KMS-11 (cell line): ENCODE data around the gene FLAD1.

Source experiments
- H2AFZ ChIP-seq: fragments of 200-600 bp; sonication (generic); 2 replicates; pipeline ENCODE4 v1.6.1; 2016; ENCODE audit warnings: antibody characterized with exemption, mixed run types, low read depth
- H3K27ac ChIP-seq: fragments of 200-600 bp; sonication (generic); 2 replicates; pipeline ENCODE4 v1.6.1; 2016; ENCODE audit warnings: mild to moderate bottlenecking, mixed run types
- H3K27me3 ChIP-seq: fragments of 200-600 bp; sonication (generic); 2 replicates; pipeline ENCODE4 v1.6.1; 2017; ENCODE audit warnings: mild to moderate bottlenecking, low read depth, mixed run types, moderate library complexity; ENCODE audit not compliant: insufficient read depth
- H3K36me3 ChIP-seq: fragments of 200-600 bp; sonication (generic); 2 replicates; pipeline ENCODE4 v1.6.1; 2017; ENCODE audit warnings: mild to moderate bottlenecking, mixed run types; ENCODE audit not compliant: insufficient read depth
- H3K4me1 ChIP-seq: fragments of 200-600 bp; sonication (generic); 2 replicates; pipeline ENCODE4 v1.6.1; 2016; ENCODE audit warnings: mild to moderate bottlenecking, low read depth, mixed run types; ENCODE audit not compliant: poor library complexity, severe bottlenecking
- H3K4me2 ChIP-seq: fragments of 200-600 bp; sonication (generic); 2 replicates; pipeline ENCODE4 v1.7.0; 2016; ENCODE audit warnings: mild to moderate bottlenecking, mixed run types
- H3K4me3 ChIP-seq: fragments of 200-600 bp; sonication (generic); IDR thresholded peaks from 2 replicates; pipeline ENCODE4 v1.6.1; 2017; ENCODE audit warnings: low read depth, low read length, mixed read lengths; ENCODE audit not compliant: insufficient read depth
- H3K79me2 ChIP-seq: fragments of 200-600 bp; sonication (generic); 2 replicates; pipeline ENCODE4 v1.6.1; 2016; ENCODE audit warnings: low read depth, mixed run types; ENCODE audit not compliant: insufficient read depth
- H3K9ac ChIP-seq: fragments of 200-600 bp; sonication (generic); 2 replicates; pipeline ENCODE4 v1.6.1; 2016; ENCODE audit warnings: mild to moderate bottlenecking, mixed run types
- H4K20me1 ChIP-seq: fragments of 200-600 bp; sonication (generic); 2 replicates; pipeline ENCODE4 v1.6.1; 2016; ENCODE audit warnings: mild to moderate bottlenecking, mixed run types; ENCODE audit not compliant: insufficient read depth
- CTCF ChIP-seq: fragments of 200-600 bp; sonication (generic); conservative IDR thresholded peaks from 2 replicates; pipeline ENCODE4 v1.6.1; 2017; ENCODE audit warnings: low read depth, mild to moderate bottlenecking, antibody characterized with exemption, low read length, moderate library complexity, mixed read lengths

FLAD1 gene

DNA sequence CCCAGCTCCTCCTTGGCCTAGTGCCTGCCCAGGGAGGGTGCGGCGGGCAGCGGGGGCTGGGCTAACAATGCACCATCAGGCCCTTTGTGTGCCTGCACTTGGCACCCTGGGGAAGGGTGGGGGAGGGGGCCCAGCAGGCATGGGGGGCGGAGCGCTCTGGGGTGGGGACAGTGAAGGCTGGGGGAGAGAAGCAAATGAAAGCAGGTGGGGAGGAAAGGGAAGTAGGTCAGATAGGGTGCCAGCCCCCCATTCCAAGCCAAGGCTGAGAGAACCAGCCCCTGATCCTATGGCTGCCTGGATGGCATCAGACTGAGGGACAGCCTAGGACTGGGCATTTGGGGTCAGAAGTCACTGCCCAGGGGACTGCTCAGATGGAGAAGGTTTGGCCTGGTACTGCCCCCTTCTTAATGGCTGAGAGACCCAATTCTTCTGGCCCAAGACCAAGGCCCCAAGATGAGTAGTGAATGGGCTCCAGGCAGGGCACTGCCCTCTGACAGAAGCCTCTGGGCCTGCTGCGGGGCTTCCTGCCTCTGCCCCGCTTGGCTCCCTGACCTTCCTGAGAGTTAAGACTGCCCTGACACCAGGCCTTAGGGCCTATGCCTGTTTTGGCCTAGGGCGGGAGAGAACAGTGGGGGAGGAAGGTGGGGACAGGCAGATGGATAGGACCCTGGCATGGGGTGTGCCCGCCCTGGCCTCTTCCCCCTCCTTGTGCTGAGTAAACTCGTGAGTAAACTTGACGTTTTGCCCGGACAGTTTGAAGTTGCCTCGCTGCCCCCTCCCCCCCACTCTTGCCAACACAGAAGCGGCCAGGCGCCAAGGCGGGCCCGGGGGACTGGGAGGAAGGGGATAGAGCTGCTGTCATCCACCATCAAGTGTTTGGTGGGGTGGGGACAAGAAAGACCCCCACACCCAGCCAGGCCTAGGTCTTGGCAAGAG is 22.2 kb downstream of the FLAD1 start:
- peaks cover 60% of the 10 kb centered on the region for H3K79me2 ChIP-seq
- H3K27me3 ChIP-seq, result no peaks in the 10 kb centered on the region
- H2AFZ ChIP-seq, result no peak overlapping the region
- no peaks in the 10 kb centered on the region for H4K20me1 ChIP-seq
- no peaks in the 10 kb centered on the region for H3K36me3 ChIP-seq
- peak overlapping the region; percentile 72 for H3K27ac ChIP-seq
- H3K9ac ChIP-seq, result peak overlapping the region; percentile 85; the same call in 1 of the 2 replicates
- TF ChIP-seq CTCF, result no peak
- peaks cover 34% of the 10 kb centered on the region for H3K4me1 ChIP-seq
- H3K4me2 ChIP-seq, result peak overlapping the region; percentile 89
- H3K4me3 ChIP-seq, result no peak overlapping the region

- H3K4me1 ChIP-seq, result peaks cover 34% of the 10 kb centered on the region
- H3K4me3 ChIP-seq, result peak overlapping the region; percentile 33
- no peaks in the 10 kb centered on the region; the same call in 1 of the 2 replicates for H3K36me3 ChIP-seq
- H4K20me1 ChIP-seq, result no peaks in the 10 kb centered on the region
- H2AFZ ChIP-seq, result no peak overlapping the region
- no peak overlapping the region; the same call in 1 of the 2 replicates for H3K4me2 ChIP-seq
- H3K9ac ChIP-seq, result no peak overlapping the region
- peaks cover 60% of the 10 kb centered on the region for H3K79me2 ChIP-seq
- H3K27ac ChIP-seq, result peak overlapping the region; percentile 23; the same call in 1 of the 2 replicates
- TF ChIP-seq CTCF, result no peak
- H3K27me3 ChIP-seq, result no peaks in the 10 kb centered on the region
Observed at GRCh38 chr1:155006601-155007101, 23.5 kb downstream of the FLAD1 start.

- Histone ChIP-seq H3K36me3 (no peaks in the 10 kb centered on the region; the same call in 1 of the 2 replicates), H3K9ac (no peak overlapping the region), H3K27me3 (no peaks in the 10 kb centered on the region), H3K4me2 (no peak overlapping the region; the same call in 1 of the 2 replicates), H3K4me1 (peaks cover 34% of the 10 kb centered on the region), H3K4me3 (peak overlapping the region; percentile 33), H4K20me1 (no peaks in the 10 kb centered on the region), H3K27ac (no peak overlapping the region), H2AFZ (no peak overlapping the region), H3K79me2 (peaks cover 60% of the 10 kb centered on the region)
- no peak for TF ChIP-seq CTCF
Observed at GRCh38 chr1:155007251-155007828, 24.2 kb downstream of the FLAD1 start.

DNA sequence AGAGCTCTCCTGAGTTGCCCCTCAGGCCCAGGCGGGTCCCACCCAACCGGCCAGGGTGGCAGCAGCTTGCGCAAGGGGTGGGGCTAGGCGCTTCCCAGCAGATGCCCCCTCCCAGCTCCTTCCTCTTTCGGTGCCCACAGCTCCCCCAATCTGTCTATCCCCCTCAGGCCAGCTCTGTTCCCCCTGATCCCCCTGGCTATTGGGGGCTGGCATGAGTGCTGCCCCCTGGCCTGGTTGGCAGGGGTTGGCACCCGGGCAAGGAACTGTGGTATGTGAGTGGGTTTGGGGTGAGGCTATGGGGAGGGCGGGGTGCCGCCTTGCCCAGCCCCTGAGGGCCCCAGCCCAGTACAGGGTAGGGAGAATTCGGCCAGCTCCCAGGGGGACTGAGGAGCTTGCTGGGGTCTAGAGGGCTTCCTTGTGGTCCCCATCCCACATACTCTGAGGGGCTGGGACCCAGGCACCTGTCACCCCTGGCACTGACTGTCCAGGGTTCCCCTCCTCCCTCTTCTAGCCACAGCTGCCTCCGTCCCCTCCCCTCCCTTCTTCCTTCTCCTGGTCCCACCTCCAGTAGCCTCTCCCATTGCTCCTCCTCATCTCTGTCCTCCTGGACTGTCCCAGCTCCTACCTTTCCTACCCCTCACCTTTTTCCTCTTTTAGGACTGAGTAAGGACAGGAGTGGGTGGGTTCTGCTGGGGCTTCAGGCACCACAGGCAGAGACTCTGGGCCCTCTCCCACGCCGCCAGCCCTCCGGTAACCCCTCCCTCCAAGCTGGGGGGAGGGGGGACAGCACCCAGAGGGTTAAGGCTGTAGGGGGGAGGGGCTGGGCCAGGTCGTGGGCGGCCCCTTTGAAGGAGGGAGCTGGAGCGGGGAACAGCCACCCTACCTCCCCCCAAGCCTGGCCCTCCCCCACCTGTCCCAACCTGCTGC is 25.1 kb downstream of the FLAD1 start:
- TF ChIP-seq CTCF, result no peak

More for the DNA sequence above, 25.1 kb downstream of the FLAD1 start:
- Histone ChIP-seq H2AFZ (no peak overlapping the region), H3K79me2 (peaks cover 53% of the 10 kb centered on the region), H4K20me1 (no peaks in the 10 kb centered on the region), H3K36me3 (no peaks in the 10 kb centered on the region; the same call in 1 of the 2 replicates), H3K4me1 (peaks cover 34% of the 10 kb centered on the region), H3K4me3 (no peak overlapping the region), H3K4me2 (no peak overlapping the region), H3K27ac (no peak overlapping the region), H3K9ac (no peak overlapping the region), H3K27me3 (no peaks in the 10 kb centered on the region)
